H1 (cell line): ENCODE results near the gene LAIR1. TPM values are rescaled to one million over a fixed set of nuclear protein-coding genes. Genes with fewer than 3 reads are reported as not detected.

Experiments
- CTCF ChIA-PET: fragments of 300-600 bp; sonication (Branson Sonifier 250); formaldehyde crosslinking; loops from one replicate; lab custom pipeline; 2021; ENCODE audit not compliant: partially characterized antibody; lab: Charles Lee
- POLR2A ChIA-PET: fragments of 300-600 bp; sonication (Branson Sonifier 250); formaldehyde crosslinking; loops from one replicate; lab custom pipeline; 2021; ENCODE audit warnings: inconsistent platforms; ENCODE audit not compliant: partially characterized antibody; lab: Charles Lee
- DNase-seq, 2 experiments: peaks; one replicate each; pipeline versions ENCODE4 v3.0.0 to v3.0.0-alpha.2; 2010 to 2022; ENCODE audit warnings: low spot score in 2 of 2, low read depth in 1 of 2, mixed read lengths in 1 of 2
- FAIRE-seq: peaks from 2 replicates; lab custom pipeline; 2011; peaks lifted over from hg19 to GRCh38; lab: Jason Lieb, UNC
- H2AFZ ChIP-seq: 2 replicates; pipeline ENCODE4 v1.8.1; 2012; ENCODE audit warnings: low read length, inconsistent platforms
- H2AK5ac ChIP-seq: 2 replicates; pipeline ENCODE4 v1.6.1; 2013; ENCODE audit warnings: low read depth, low read length
- H2BK120ac ChIP-seq: replicated peaks from 2 replicates; pipeline ENCODE3; 2013; ENCODE audit warnings: low read depth, low read length, inconsistent platforms
- H2BK12ac ChIP-seq: 2 replicates; pipeline ENCODE4 v1.6.1; 2013; ENCODE audit warnings: low read depth, low read length
- H2BK15ac ChIP-seq: 2 replicates; pipeline ENCODE4 v1.6.1; 2013; ENCODE audit warnings: low read length
- H2BK20ac ChIP-seq: 2 replicates; pipeline ENCODE4 v1.6.1; 2013; ENCODE audit warnings: low read length
- H2BK5ac ChIP-seq: 2 replicates; pipeline ENCODE4 v1.6.1; 2013; ENCODE audit warnings: low read depth, low read length
- H3K14ac ChIP-seq: 2 replicates; pipeline ENCODE4 v1.6.1; 2013; ENCODE audit warnings: inconsistent platforms; ENCODE audit not compliant: insufficient read length
- H3K18ac ChIP-seq: 2 replicates; pipeline ENCODE4 v1.6.1; 2013; ENCODE audit warnings: low read length; ENCODE audit errors: extremely low read depth
- H3K23ac ChIP-seq: 2 replicates; pipeline ENCODE4 v1.6.1; 2013; ENCODE audit warnings: inconsistent platforms; ENCODE audit not compliant: insufficient read length
- H3K23me2 ChIP-seq: 2 replicates; pipeline ENCODE4 v1.6.1; 2013; ENCODE audit warnings: low read depth, low read length
- H3K27ac ChIP-seq: 2 replicates; pipeline ENCODE4 v1.6.1; 2011; ENCODE audit warnings: low read depth, low read length, inconsistent platforms
- H3K27me3 ChIP-seq, 4 experiments: replicated peaks in 1 of 4; 1 replicate in 1 of 4; 2 replicates in 3 of 4; pipeline versions ENCODE4 v1.6.1 to v1.8.1; 2011 to 2013; ENCODE audit warnings: low read length in 3 of 4, mild to moderate bottlenecking in 3 of 4, inconsistent platforms in 2 of 4, mixed read lengths in 2 of 4, moderate library complexity in 1 of 4; ENCODE audit not compliant: control insufficient read depth in 3 of 4, insufficient read depth in 3 of 4; ENCODE audit errors: extremely low read depth in 1 of 4
- H3K36me3 ChIP-seq, 4 experiments: 2 replicates each; pipeline versions ENCODE4 v1.6.1 to v1.8.1; 2011 to 2013; ENCODE audit warnings: mild to moderate bottlenecking in 4 of 4, low read length in 3 of 4, moderate library complexity in 2 of 4, control low read depth in 1 of 4, inconsistent platforms in 1 of 4; ENCODE audit not compliant: insufficient read depth in 4 of 4, control insufficient read depth in 2 of 4
- H3K4ac ChIP-seq: replicated peaks from 2 replicates; pipeline ENCODE3; 2013; ENCODE audit warnings: low read length, low read depth, mixed read lengths, inconsistent platforms; ENCODE audit not compliant: insufficient read length
- H3K4me1 ChIP-seq, 4 experiments: replicated peaks in 1 of 4; 1 replicate in 1 of 4; 2 replicates in 3 of 4; pipeline versions ENCODE4 v1.6.1 to v1.8.1; 2011 to 2013; ENCODE audit warnings: low read length in 3 of 4, inconsistent platforms in 2 of 4, mixed read lengths in 1 of 4; ENCODE audit not compliant: insufficient read depth in 4 of 4, control insufficient read depth in 3 of 4
- H3K4me2 ChIP-seq, 2 experiments: 2 replicates each; pipeline versions ENCODE4 v1.6.1 to v1.8.1; 2011 to 2013; ENCODE audit warnings: low read depth in 2 of 2, low read length in 2 of 2, control low read depth in 1 of 2, inconsistent platforms in 1 of 2, mild to moderate bottlenecking in 1 of 2; ENCODE audit not compliant: insufficient read depth in 1 of 2
- H3K4me3 ChIP-seq, 4 experiments: fragments of 200-600, 300-600 bp in 1 of 4; sonication (generic), shearing (Covaris generic), sonication (Bioruptor Twin) in 1 of 4; 2 replicates each; pipeline versions ENCODE4 v1.5.1 to v1.8.1; 2011 to 2016; ENCODE audit warnings: low read length in 4 of 4, low read depth in 3 of 4, control low read depth in 2 of 4, inconsistent platforms in 2 of 4, mild to moderate bottlenecking in 2 of 4, mixed read lengths in 1 of 4, moderate library complexity in 1 of 4; ENCODE audit not compliant: insufficient read depth in 2 of 4; ENCODE audit errors: extremely low read depth in 1 of 4
- H3K56ac ChIP-seq: replicated peaks from 2 replicates; pipeline ENCODE3; 2013; ENCODE audit warnings: low read depth, mild to moderate bottlenecking, mixed read lengths, low read length, inconsistent platforms; ENCODE audit not compliant: insufficient read length
- H3K79me1 ChIP-seq: 2 replicates; pipeline ENCODE4 v1.6.1; 2013; ENCODE audit warnings: low read depth, low read length, control low read depth
- H3K79me2 ChIP-seq, 2 experiments: 2 replicates each; pipeline versions ENCODE4 v1.6.1 to v1.8.1; 2012 to 2013; ENCODE audit warnings: low read length in 2 of 2, mild to moderate bottlenecking in 2 of 2, inconsistent platforms in 1 of 2; ENCODE audit not compliant: insufficient read depth in 2 of 2, control insufficient read depth in 1 of 2
- H3K9ac ChIP-seq, 4 experiments: replicated peaks in 1 of 4; 1 replicate in 1 of 4; 2 replicates in 3 of 4; pipeline versions ENCODE4 v1.6.1 to v1.8.1; 2011 to 2013; ENCODE audit warnings: low read depth in 3 of 4, low read length in 3 of 4, control low read depth in 2 of 4, mild to moderate bottlenecking in 2 of 4, moderate library complexity in 2 of 4, inconsistent platforms in 1 of 4; ENCODE audit errors: extremely low read depth in 1 of 4
- H3K9me3 ChIP-seq, 2 experiments: 2 replicates each; pipeline versions ENCODE4 v1.6.1 to v1.8.1; 2012 to 2013; ENCODE audit warnings: mild to moderate bottlenecking in 2 of 2, moderate library complexity in 2 of 2, control low read depth in 1 of 2, inconsistent platforms in 1 of 2, low read depth in 1 of 2, low read length in 1 of 2, mixed read lengths in 1 of 2; ENCODE audit not compliant: insufficient read depth in 2 of 2
- H4K20me1 ChIP-seq, 2 experiments: replicated peaks in 1 of 2; 2 replicates each; pipeline versions ENCODE3 to v1.8.1; 2011 to 2013; ENCODE audit warnings: inconsistent platforms in 2 of 2, low read length in 2 of 2, mild to moderate bottlenecking in 1 of 2; ENCODE audit not compliant: insufficient read depth in 2 of 2, control insufficient read depth in 1 of 2
- H4K5ac ChIP-seq: 2 replicates; pipeline ENCODE4 v1.6.1; 2013; ENCODE audit warnings: low read length, low read depth, mixed read lengths, inconsistent platforms; ENCODE audit not compliant: insufficient read length
- H4K8ac ChIP-seq: 2 replicates; pipeline ENCODE4 v1.8.0; 2013; ENCODE audit warnings: mild to moderate bottlenecking, moderate library complexity, low read length, inconsistent platforms; ENCODE audit not compliant: insufficient read depth; ENCODE audit errors: extremely low read depth
- H4K91ac ChIP-seq: replicated peaks from 2 replicates; pipeline ENCODE3; 2013; ENCODE audit warnings: low read length, mixed read lengths, inconsistent platforms; ENCODE audit not compliant: insufficient read length
- HDAC6 ChIP-seq: IDR thresholded peaks from one replicate; pipeline ENCODE4 v1.7.1; 2012; ENCODE audit warnings: low read depth, mild to moderate bottlenecking, inconsistent platforms, low read length, moderate library complexity
- POLR2A ChIP-seq, 2 experiments: IDR thresholded peaks; 1 replicate in 1 of 2; 2 replicates in 1 of 2; pipeline ENCODE4 v1.6.1; 2011; ENCODE audit warnings: low read depth in 2 of 2, low read length in 2 of 2, mild to moderate bottlenecking in 2 of 2; ENCODE audit errors: control extremely low read depth in 1 of 2
- RXRA ChIP-seq: IDR thresholded peaks from 2 replicates; pipeline ENCODE4 v1.6.1; 2011; ENCODE audit warnings: low read depth, mild to moderate bottlenecking, low read length, moderate library complexity; ENCODE audit not compliant: insufficient read depth
- SIRT6 ChIP-seq: IDR thresholded peaks from one replicate; pipeline ENCODE4 v1.7.1; 2012; ENCODE audit warnings: low read length, inconsistent platforms
- TBP ChIP-seq: IDR thresholded peaks from 2 replicates; pipeline ENCODE4 v1.6.1; 2011; ENCODE audit warnings: low read depth, low read length, improper control_type of control experiment
- WGBS, 2 experiments: shearing (Covaris generic) in 1 of 2; methylation state at CpG; one replicate each; pipeline versions ENCODE4 v1.1.6 to v1.1.7; 2013 to 2015; ENCODE audit warnings: low lambda C conversion rate in 2 of 2, mixed read lengths in 2 of 2, inconsistent platforms in 1 of 2, low coverage in 1 of 2, missing lambda C conversion rate in 1 of 2; ENCODE audit not compliant: insufficient replicate concordance in 2 of 2, insufficient coverage in 1 of 2, insufficient read length in 1 of 2; ENCODE audit errors: extremely low coverage in 1 of 2, missing lambda C conversion rate in 1 of 2; 5-methylcytosine and 5-hydroxymethylcytosine counted together
- polyA plus RNA-seq, 7 experiments: library from polyadenylated mRNA; depleted of rRNA in 3 of 7; stranded (reverse) in 5 of 7; unstranded in 2 of 7; fragments of >200 nt in 5 of 7; fragments of 200-250 nt in 2 of 7; gene quantifications; 1 replicate in 5 of 7; 2 replicates in 1 of 7; 4 replicates in 1 of 7; pipeline versions ENCODE4 v1.2.1 to v1.2.3, GENCODE V29; 2011 to 2013; ENCODE audit warnings: missing spikeins in 2 of 7, mixed read lengths in 2 of 7
- total RNA-seq: library from RNA; stranded (reverse); fragmentation: NEBNext Ultra II Directional; extraction: Animal tissue kit (Norgen Biotek cat#: 25700); gene quantifications from 2 replicates; pipeline ENCODE4 v1.2.1, GENCODE V29; 2021

Gene LAIR1
- total and polyA plus RNA-seq, 2 of the 8 experiments (the other 6 are each of a cell fraction or from before 2014, with no cell fraction given), result 0.18 TPM; not detected in 1

GRCh38 chr19:54379187-54379678 lies 14.5 kb upstream of the LAIR1 start:
- Histone ChIP-seq H3K4ac (no peak overlapping the region), H2BK15ac (no peak overlapping the region), H3K56ac (no peak overlapping the region), H3K4me1 (no peaks in the 10 kb centered on the region), H3K27me3 (no peaks in the 10 kb centered on the region; a peak in 2 of 7 replicates), H3K23me2 (no peaks in the 10 kb centered on the region), H3K79me1 (no peaks in the 10 kb centered on the region), H2BK12ac (no peak overlapping the region), H3K79me2 (no peaks in the 10 kb centered on the region), H4K20me1 (no peaks in the 10 kb centered on the region), H3K9ac (no peak overlapping the region), H4K8ac (no peak overlapping the region), H4K91ac (no peak overlapping the region), H3K4me2 (no peak overlapping the region), H3K36me3 (no peaks in the 10 kb centered on the region), H3K27ac (no peak overlapping the region), H3K14ac (no peak overlapping the region), H2BK20ac (no peak overlapping the region), H3K18ac (no peak overlapping the region), H4K5ac (no peak overlapping the region), H2AFZ (no peak overlapping the region), H2BK120ac (no peak overlapping the region), H2AK5ac (no peak overlapping the region), H3K4me3 (no peak overlapping the region), H3K23ac (no peak overlapping the region), H2BK5ac (no peak overlapping the region), H3K9me3 (no peaks in the 10 kb centered on the region; a peak in 1 of 4 replicates)
- TF ChIP-seq POLR2A (IDR thresholded peaks at IDR 0.05; ENCODE audit: control extremely low read depth in 1 of 2, low read depth in 2 of 2, low read length in 2 of 2) (no peak), RXRA (no peak), SIRT6 (no peak), HDAC6 (no peak), TBP (no peak)
- POLR2A ChIA-PET, result interaction anchor here (0.9 kb wide), 1 partner anchor 12 kb away, joined by 3 read pairs; no protein-coding TSS in a partner anchor
- WGBS, 2 experiments, result 64% methylated on average over 5 of the region's 5 CpGs; no CpG with 5 or more reads in 1 of the 2 experiments
- no peak for DNase-seq
- FAIRE-seq, result no peak
- CTCF ChIA-PET, result interaction anchor here (0.7 to 2.1 kb wide), 5 partner anchors 12 to 60 kb away, joined by 3 to 8 read pairs (median 3); no protein-coding TSS in a partner anchor
